Measurements from ENCODE around the gene ATP10A.

GRCh38 chr15:25683911-25684310 is 179.2 kb downstream of the ATP10A start:
- TF ChIP-seq CTCF (IDR thresholded peaks at IDR 0.05) (no peak), POLR2A (IDR thresholded peaks at IDR 0.05) (no peak), EP300 (IDR thresholded peaks at IDR 0.05) (no peak)

Data from ovary (tissue), 3 donors.